ENCODE results near the gene LMOD1. TPM values are rescaled to one million over a fixed set of nuclear protein-coding genes. Genes with fewer than 3 reads are reported as not detected.

Gene LMOD1
- total and polyA plus RNA-seq, 2 donors (not counting 3 experiments of a cell fraction or from before 2014, with no cell fraction given), result 0.19 to 0.33 TPM

DNA sequence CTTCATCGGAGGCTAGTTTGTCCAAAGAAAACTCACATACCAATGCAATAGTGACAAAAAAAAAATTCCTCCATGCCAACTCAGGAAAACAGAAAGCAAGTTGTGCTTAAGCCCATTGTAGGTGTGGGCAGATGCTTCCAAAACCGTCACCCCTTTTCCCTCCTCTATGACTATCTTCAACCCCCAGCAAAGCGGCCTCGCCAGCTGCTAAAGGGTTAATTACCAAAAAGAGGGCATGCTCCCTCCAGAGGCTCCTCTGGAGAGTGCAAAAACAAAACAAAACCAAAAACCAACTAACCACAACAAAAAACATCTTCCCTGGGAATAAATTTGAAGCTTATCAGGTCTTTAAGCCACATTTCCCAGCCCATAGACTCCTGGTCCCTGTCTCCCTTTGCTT, 1.2 kb downstream of the LMOD1 start:
- H3K79me2 ChIP-seq (ENCODE audit: control insufficient read depth, insufficient read depth, low read length), result no peaks in the 10 kb centered on the region
- peaks cover 9% of the 10 kb centered on the region for H3K4me1 ChIP-seq (ENCODE audit: control insufficient read depth, extremely low read depth, insufficient read depth, low read length)
- H3K27ac ChIP-seq (ENCODE audit: insufficient read depth, low read depth, low read length), result no peak overlapping the region
- BruUV-seq (replicated peaks), result no TSS peak
- ChIA-PET CTCF (interaction anchor here (0.9 to 2.9 kb wide), 9 partner anchors 19 to 51 kb away, joined by 3 to 31 read pairs (median 7); no protein-coding TSS in a partner anchor), POLR2A (no interaction called here)
- H3K4me2 ChIP-seq (ENCODE audit: insufficient read depth, low read length), result no peak overlapping the region
- H2AFZ ChIP-seq (ENCODE audit: low read depth, low read length), result no peak overlapping the region
- H3K9me1 ChIP-seq (replicated peaks; ENCODE audit: control insufficient read depth, extremely low read depth, insufficient read depth, low read length), result no peaks in the 10 kb centered on the region
- H4K20me1 ChIP-seq (replicated peaks; ENCODE audit: control insufficient read depth, extremely low read depth, insufficient read depth, low read length), result no peaks in the 10 kb centered on the region
- H3K9me3 ChIP-seq (replicated peaks; ENCODE audit: control insufficient read depth, insufficient read depth, low read length), result no peaks in the 10 kb centered on the region
- H3K9ac ChIP-seq (replicated peaks; ENCODE audit: extremely low read depth, insufficient read depth, low read length), result no peak overlapping the region
- H3K27me3 ChIP-seq (ENCODE audit: control insufficient read depth in 2 of 2, insufficient read depth in 2 of 2, low read length in 2 of 2), result peaks cover 11 to 13% of the 10 kb centered on the region in 2 experiments
- TF ChIP-seq EZH2 (IDR thresholded peaks at IDR 0.05; ENCODE audit: borderline replicate concordance, low read depth, low read length, severe bottlenecking) (no peak), MYC (IDR thresholded peaks at IDR 0.05; ENCODE audit: low read depth, low read length) (no peak), GATA2 (IDR thresholded peaks at IDR 0.05; ENCODE audit: insufficient read depth, insufficient read length, low read depth, low read length) (no peak), FOS (IDR thresholded peaks at IDR 0.05; ENCODE audit: borderline replicate concordance, insufficient read depth, low read length) (no peak)
- TF ChIP-seq, protein P1, sequence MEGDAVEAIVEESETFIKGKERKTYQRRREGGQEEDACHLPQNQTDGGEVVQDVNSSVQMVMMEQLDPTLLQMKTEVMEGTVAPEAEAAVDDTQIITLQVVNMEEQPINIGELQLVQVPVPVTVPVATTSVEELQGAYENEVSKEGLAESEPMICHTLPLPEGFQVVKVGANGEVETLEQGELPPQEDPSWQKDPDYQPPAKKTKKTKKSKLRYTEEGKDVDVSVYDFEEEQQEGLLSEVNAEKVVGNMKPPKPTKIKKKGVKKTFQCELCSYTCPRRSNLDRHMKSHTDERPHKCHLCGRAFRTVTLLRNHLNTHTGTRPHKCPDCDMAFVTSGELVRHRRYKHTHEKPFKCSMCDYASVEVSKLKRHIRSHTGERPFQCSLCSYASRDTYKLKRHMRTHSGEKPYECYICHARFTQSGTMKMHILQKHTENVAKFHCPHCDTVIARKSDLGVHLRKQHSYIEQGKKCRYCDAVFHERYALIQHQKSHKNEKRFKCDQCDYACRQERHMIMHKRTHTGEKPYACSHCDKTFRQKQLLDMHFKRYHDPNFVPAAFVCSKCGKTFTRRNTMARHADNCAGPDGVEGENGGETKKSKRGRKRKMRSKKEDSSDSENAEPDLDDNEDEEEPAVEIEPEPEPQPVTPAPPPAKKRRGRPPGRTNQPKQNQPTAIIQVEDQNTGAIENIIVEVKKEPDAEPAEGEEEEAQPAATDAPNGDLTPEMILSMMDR (IDR thresholded peaks at IDR 0.05; ENCODE audit: extremely low read depth in 1 of 2, insufficient read depth in 1 of 2, low read depth in 1 of 2, low read length in 2 of 2), result peak in 1 of 2 donors; percentile 5
- FAIRE-seq (no peak), DNase-seq (ENCODE audit: low read depth, low spot score) (no peak)
- dilution Hi-C loops (cut with MboI; ENCODE audit: extremely low pct_ligation_motif_present, low sequenced_read_pairs), result no loop called here
- H3K36me3 ChIP-seq (ENCODE audit: control insufficient read depth in 2 of 2, extremely low read depth in 1 of 2, insufficient read depth in 2 of 2, low read length in 2 of 2), result no peaks in the 10 kb centered on the region
- intact Hi-C loops (cut with micrococcal nuclease), result no loop called here
- H3K4me3 ChIP-seq (replicated peaks in 1 of 3; ENCODE audit: insufficient read depth in 1 of 3, low read depth in 1 of 3, low read length in 3 of 3), result no peak overlapping the region

DNA sequence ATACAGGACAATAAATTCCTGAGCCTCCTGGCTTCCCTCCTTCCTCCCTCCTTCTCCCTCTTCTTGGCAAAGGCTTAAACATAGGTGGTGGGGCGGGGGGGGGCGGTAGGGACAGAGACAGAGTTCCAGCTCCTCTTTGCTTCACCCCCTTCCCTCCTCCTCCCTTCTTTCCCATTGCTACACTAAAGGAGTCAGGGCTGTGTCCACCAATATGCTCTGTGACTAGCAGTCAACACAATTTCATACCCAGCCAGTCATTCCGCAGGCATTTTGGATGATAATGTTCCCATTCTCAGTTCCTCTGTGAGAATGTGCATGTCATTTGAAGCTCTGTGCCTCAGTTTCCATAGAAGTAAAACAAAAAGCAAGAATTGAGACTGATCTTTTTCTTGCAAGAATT, 1.7 kb downstream of the LMOD1 start:
- H3K9ac ChIP-seq (replicated peaks; ENCODE audit: extremely low read depth, insufficient read depth, low read length), result no peak overlapping the region
- H2AFZ ChIP-seq (ENCODE audit: low read depth, low read length), result no peak overlapping the region
- no peaks in the 10 kb centered on the region for H4K20me1 ChIP-seq (replicated peaks; ENCODE audit: control insufficient read depth, extremely low read depth, insufficient read depth, low read length)
- no peak overlapping the region for H3K27ac ChIP-seq (ENCODE audit: insufficient read depth, low read depth, low read length)
- TF ChIP-seq EZH2 (IDR thresholded peaks at IDR 0.05; ENCODE audit: borderline replicate concordance, low read depth, low read length, severe bottlenecking), result no peak
- TF ChIP-seq, protein P1 (IDR thresholded peaks at IDR 0.05; ENCODE audit: extremely low read depth in 1 of 2, insufficient read depth in 1 of 2, low read depth in 1 of 2, low read length in 2 of 2), result no peak
- TF ChIP-seq POLR2AphosphoS5 (IDR thresholded peaks at IDR 0.05; ENCODE audit: insufficient read depth, low read depth, low read length), result no peak
- no peak for TF ChIP-seq JUN (IDR thresholded peaks at IDR 0.05; ENCODE audit: borderline replicate concordance, insufficient read depth, insufficient read length, low read depth)
- TF ChIP-seq, protein P2, sequence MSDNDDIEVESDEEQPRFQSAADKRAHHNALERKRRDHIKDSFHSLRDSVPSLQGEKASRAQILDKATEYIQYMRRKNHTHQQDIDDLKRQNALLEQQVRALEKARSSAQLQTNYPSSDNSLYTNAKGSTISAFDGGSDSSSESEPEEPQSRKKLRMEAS (IDR thresholded peaks at IDR 0.05; ENCODE audit: insufficient read depth, insufficient read length), result no peak
- TF ChIP-seq POLR2A (IDR thresholded peaks at IDR 0.05; ENCODE audit: low read depth, low read length), result no peak
- no peak for TF ChIP-seq GATA2 (IDR thresholded peaks at IDR 0.05; ENCODE audit: insufficient read depth, insufficient read length, low read depth, low read length)
- TF ChIP-seq MYC (IDR thresholded peaks at IDR 0.05; ENCODE audit: low read depth, low read length), result no peak
- TF ChIP-seq FOS (IDR thresholded peaks at IDR 0.05; ENCODE audit: borderline replicate concordance, insufficient read depth, low read length), result no peak
- H3K4me3 ChIP-seq (replicated peaks in 1 of 3; ENCODE audit: insufficient read depth in 1 of 3, low read depth in 1 of 3, low read length in 3 of 3), result no peak overlapping the region
- intact Hi-C loops (cut with micrococcal nuclease) (no loop called here), dilution Hi-C loops (cut with MboI; ENCODE audit: extremely low pct_ligation_motif_present, low sequenced_read_pairs) (no loop called here)
- DNase-seq (ENCODE audit: low read depth, low spot score), result no peak
- no TSS peak for BruUV-seq (replicated peaks)
- H3K36me3 ChIP-seq (ENCODE audit: control insufficient read depth in 2 of 2, extremely low read depth in 1 of 2, insufficient read depth in 2 of 2, low read length in 2 of 2), result no peaks in the 10 kb centered on the region
- POLR2A ChIA-PET, result no interaction called here
- H3K9me3 ChIP-seq (replicated peaks; ENCODE audit: control insufficient read depth, insufficient read depth, low read length), result no peaks in the 10 kb centered on the region
- peaks cover 9% of the 10 kb centered on the region for H3K4me1 ChIP-seq (ENCODE audit: control insufficient read depth, extremely low read depth, insufficient read depth, low read length)
- CTCF ChIA-PET, result interaction anchor here (0.8 to 2.9 kb wide), 6 partner anchors 19 to 48 kb away, joined by 3 to 31 read pairs (median 4); no protein-coding TSS in a partner anchor
- H3K27me3 ChIP-seq (ENCODE audit: control insufficient read depth in 2 of 2, insufficient read depth in 2 of 2, low read length in 2 of 2), result peaks cover 11 to 13% of the 10 kb centered on the region in 2 experiments
- H3K9me1 ChIP-seq (replicated peaks; ENCODE audit: control insufficient read depth, extremely low read depth, insufficient read depth, low read length), result no peaks in the 10 kb centered on the region
- H3K79me2 ChIP-seq (ENCODE audit: control insufficient read depth, insufficient read depth, low read length), result no peaks in the 10 kb centered on the region
- no peak overlapping the region for H3K4me2 ChIP-seq (ENCODE audit: insufficient read depth, low read length)
- no peak for FAIRE-seq

Measured in endothelial cell of umbilical vein (primary cell).